IPS-11a (cell line): ENCODE results near the gene ILF3.

Experiments
- H3K4me3 ChIP-seq: one replicate; pipeline ENCODE4 v1.5.1; 2013; ENCODE audit warnings: low read depth, low read length, control low read depth

ILF3 gene

DNA sequence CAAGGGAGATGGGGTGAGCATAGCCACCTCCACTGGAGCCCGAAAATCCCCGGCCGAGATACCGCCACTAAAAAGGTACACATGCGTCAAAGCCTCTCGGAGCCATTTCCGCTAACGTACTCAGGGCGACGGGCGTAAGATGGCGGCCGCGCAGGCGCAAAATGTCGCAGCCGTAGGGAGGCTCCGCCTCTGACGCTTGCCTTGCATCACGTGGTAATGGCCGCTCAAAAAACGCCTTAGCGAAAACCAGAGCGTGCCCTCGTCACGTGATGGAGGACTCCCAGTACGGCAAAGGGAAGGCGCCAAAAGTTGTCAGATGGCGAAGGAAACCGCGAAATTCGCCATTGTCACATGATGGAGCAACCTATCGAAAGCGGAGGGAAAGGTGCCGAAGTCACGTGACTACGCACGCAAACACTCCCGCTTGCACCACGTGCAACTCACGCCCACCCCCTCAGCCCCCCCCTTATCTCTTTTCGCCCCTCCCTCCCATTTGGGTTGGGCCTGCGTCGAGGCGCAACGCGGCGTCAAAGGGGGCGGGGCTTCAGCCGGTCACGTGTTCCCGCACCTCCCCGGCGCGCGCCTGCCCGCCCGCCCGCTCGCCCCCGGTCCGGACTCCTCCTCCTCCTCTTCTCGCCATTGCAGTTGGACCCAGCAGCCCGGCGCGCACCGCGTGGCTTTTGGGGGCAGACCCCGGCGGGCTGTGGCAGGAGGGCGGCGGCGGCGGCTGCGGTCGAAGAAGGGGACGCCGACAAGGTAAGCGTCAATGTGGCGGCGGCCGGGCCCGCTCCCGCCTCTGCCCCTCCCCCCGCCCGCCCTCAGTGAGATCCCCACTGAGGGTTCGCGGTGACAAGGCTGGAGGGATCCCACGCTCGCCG lies at the start of gene ILF3:
Gene ILF3, plus strand, starts transcription at position 615 of the 878 bp plus-strand sequence. CDS start 16,260 bp downstream, outside the sequence.
- H3K4me3 ChIP-seq: peak within 1 kb of the TSS; percentile 77

DNA sequence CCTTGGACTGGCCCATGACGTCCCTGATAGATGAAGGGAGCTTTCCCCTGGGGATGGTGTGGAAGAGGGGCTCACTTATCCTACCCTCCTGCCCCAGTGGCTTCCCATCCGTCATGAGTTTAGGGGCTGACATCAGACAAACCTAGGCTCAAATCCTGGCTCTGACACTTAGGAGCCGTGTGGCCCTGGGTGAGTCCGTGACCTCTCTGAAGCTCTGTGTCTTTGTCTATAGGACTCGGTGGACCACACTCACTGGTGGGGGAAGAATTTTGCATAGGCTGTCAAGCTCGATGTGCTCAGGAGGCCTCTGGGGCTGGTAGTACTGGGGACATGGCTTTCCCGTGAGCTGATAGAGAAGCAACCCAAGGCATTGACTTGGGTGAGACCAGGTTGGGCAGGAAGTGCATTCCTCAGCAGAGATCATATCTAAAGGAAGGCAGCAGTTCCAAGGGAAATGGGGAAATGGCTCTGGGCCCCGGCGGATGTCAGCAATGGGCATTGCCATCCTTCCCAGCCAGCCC lies 49.6 kb upstream of the ILF3 start:
- H3K4me3 ChIP-seq: no peak overlapping the region

DNA sequence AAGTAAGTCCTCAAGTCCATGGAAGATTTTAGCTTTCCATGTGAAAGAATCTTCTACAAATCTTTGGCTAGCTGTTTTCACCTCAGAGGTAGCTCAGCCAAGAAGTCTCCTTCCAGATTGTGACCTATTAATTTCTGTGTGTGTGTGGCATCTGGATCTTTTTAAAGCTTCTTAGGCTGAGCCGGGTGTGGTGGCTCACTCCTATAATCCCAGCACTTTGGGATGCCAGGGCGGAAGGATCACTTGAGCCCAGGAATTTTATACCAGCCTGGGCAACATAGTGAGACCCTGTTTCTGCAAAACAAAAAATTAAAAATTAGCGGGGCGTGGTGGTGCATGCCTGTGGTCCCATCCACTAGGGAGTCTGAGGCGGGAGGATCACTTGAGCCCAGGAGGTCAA lies 42.2 kb upstream of the ILF3 start:
- H3K4me3 ChIP-seq: no peak overlapping the region

DNA sequence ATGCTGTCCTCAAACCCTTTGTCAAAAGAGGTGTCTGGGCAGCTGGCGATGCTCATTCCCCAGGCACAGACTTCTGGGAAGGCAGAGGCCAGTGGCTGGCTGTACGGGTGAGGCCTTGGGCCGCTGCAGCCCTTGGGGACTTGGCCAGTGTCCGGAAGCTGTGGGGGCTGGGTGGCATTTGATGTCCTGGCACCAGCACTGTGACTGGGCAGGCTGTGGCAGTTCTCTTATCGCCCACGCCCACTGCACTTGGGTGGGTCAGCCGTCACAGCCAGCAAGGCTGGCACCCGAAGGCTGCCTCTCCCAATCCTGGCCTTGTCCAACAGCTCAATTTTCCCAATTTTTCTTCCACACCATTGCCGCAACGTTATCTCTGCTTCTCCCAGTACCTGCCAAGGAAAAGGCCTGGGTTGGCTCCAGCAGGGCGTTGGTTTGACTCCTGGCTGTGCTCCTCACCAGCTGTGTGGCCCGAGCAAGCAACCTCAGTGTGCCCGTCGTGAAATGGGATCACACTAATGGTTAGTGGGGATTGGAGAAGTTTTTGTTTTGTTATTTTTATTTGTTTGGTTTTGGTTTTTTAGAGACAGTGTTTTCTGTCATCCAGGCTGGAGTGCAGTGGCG lies 41.5 kb upstream of the ILF3 start:
- H3K4me3 ChIP-seq: no peak overlapping the region

DNA sequence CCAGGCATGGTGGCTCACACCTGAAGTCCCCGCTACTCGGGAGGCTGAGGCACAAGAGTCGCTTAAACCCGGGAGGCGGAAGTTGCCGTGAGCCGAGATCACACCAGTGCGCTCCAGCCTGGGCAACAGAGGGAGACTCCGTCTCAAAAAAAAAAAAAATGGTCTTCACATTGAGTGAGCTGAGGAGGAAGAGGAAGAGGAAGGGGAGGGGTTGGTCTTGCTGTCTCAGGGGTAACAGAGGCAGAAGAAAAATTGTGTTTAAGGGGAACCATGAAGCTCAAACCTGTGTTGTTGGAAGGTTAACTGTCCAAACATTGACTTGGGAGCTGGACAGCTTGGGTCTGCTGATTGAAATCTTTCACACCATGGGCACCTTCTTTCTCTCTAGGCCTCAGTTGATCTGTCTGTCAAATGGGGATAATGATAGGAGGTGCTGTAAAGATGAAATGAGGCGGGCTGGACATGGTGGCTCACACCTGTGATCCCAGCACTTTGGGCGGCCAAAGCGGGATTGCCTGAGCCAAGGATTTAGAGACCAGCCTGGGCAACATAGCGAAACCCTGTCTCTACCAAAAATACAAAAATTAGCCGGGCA lies 38.6 kb upstream of the ILF3 start:
- H3K4me3 ChIP-seq: no peak overlapping the region

DNA sequence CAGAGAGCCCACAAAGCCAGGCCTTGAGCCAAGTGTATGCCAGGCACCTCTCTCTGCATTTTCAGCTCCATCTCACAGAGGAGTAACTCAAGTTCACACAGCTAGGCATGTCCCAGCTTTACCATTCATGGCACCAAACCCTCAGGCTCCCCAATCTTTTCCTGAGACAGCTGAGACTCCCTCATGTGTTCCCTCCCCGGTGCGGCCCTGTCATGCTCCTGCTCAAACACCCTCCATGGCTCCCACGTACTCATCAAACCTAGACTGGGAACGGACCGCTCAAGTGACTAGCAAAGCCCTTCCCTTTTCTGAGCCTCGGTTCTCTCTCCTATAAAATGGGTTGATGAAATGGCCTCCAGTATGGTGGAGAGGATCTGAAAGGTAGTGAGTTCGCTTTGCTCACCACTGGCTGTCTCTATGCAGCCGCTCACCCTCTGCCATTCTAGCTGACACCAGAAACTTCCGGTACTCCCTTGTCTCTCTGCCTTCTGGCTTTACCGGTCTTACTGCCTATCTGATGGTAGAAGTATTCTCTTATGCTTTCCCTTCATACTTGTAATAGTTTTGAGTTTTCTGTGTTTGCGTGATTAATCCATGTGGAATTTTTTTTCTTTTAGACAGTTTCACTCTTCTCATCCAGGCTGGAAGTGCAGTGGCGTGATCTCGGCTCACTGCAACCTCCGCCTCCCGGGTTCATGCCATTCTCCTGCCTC lies 36.6 kb upstream of the ILF3 start:
- H3K4me3 ChIP-seq: no peak overlapping the region

DNA sequence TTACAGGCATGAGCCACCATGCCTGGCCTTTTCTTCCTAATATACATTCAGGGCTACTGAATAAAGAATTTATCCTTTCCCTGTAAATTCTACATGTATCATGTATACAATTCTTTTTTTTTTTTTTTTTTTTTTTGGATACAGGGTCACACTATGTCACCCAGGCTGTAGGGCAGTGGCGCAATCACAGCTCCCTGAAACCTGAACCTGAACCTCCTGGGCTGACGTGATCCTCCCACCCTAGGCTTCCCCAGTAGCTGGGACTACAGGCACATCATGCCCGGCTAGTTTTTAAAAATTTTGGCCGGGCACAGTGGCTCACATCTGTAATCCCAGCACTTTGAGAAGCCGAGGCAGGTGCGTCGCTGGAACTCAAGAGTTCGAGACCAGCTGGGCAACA lies 35.3 kb upstream of the ILF3 start:
- no peak overlapping the region for H3K4me3 ChIP-seq

DNA sequence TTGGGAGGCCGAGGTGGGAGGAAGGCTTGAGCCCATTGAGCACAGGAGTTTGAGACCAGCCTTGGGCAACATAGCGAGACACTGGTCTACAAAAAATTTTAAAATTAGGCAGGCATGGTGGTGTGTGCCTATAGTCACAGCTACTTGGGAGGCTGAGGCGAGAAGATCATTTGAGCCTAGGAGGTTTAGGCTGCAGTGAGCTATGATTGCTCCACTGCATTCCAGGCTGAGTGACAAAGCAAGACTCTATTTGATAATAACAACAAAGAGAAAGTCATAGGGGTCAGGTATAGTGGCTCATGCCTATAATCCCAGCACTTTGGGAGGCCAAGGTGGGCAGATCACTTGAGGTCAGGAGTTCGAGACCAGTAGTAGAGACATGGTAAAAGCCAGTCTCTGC lies 33.4 kb upstream of the ILF3 start:
- no peak overlapping the region for H3K4me3 ChIP-seq

DNA sequence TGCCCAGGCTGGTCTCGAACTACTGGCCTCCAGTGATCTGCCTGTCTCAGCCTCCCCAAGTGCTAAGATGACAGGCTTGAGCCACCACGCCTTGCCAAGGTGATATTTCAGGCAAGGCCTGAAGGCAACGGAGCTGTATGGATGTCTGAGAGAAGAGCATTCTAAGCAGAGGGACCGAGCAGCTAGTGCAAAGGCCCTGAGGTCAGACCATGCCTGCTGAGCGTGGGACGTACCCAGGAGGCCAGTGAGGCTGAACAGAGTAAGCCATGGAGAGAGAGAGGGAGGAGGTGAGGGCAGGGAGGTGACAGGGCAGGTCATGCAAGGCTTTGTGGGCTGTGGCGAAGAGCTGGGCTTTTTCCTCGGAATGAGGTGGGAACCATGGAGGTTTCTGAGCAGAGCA lies 32.2 kb upstream of the ILF3 start:
- no peak overlapping the region for H3K4me3 ChIP-seq

DNA sequence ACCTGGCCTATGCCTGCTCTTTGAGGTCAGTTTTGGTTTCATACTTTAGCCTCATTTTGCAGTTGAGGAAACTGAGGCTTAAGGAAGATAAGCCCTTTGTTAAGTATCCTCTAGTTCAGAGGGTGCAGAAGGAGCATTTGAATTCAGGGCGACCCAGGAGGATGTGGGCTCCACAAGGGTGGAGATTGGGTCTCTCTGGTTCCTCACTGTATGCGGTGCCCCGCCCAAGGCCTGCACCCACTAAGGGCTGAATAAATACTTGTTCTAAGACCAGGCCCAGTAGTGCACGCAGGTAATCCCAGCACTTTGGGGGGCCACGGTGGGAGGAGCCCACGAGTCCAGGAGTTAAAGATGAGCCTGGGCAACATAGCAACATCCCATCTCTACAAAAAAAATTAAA lies 29.6 kb upstream of the ILF3 start:
- H3K4me3 ChIP-seq: no peak overlapping the region

DNA sequence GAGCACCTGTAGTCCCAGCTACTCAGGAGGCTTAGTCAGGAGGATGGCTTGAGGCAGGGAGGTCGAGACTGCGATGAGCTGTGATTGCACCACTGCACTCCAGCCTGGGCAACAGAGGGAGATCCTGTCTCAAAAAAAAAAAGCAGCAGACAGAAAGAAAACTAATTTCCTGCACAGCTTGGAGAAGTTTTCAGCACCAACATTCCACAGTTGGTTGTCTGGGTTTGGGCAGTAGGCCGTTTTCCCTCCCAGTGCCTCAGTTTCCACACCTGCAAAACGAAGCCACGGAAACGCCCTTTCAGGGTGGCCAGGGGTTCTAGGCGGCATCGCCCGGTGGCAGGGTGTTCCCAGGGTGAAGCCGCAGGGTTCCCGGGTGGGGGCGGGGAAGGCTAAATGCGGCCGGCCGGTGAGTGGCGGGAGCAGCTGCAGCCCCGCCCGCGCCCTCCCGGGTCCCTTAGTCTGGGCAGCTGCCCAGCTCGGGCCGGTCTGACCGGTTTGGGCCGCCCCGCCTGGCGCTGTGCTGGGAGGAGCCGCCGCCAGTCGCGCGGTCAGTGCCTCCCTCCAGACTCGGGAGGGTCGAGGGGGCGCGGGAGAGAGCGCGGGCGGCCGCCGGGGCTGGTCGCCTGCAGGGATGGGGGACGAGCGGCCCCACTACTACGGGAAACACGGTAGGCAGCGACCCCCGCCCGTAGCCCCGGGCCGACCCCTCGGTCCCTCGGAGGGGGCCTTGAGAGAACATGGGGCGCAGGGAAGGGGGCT lies 29.0 kb upstream of the ILF3 start, which contains the start of gene SLC44A2:
Gene SLC44A2, plus strand, starts transcription at position 551 of the 759 bp plus-strand sequence. Its CDS starts 81 bp downstream, at position 632.
- H3K4me3 ChIP-seq: peak within 1 kb of the TSS; percentile 49

DNA sequence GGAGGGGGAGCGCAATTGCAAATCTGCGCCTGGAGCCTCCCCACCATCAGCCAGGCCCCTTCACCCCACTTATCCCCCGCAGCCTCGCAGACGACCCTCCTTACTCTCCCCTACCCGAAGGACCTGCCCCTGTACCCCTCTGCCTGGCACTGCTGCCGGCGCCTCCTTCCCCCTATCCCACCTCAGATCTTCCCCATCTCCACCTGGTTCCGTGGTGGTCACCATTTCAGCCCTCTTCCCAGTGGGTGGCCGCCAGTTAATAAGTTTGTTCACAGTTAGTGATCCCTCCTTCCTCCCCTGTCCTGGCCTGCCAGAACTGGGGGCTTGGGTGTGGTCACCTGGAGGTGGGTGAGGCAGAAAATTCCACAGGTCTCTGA lies 28.4 kb upstream of the ILF3 start:
- H3K4me3 ChIP-seq: peak overlapping the region; percentile 49

DNA sequence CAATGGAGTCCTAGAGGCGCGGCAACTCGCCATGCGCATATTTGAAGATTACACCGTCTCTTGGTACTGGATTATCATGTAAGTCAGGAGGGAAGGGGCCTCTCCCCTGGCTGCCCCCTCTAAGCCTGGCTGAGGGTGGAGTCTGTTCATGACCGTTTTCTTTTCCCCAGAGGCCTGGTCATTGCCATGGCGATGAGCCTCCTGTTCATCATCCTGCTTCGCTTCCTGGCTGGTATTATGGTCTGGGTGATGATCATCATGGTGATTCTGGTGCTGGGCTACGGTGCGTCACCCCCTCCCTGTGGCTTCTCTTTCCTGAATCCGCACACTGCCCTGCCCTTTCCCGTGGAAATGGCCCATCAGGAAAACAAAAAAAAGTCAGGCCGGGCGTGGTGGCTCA lies 22.3 kb upstream of the ILF3 start:
- H3K4me3 ChIP-seq: no peak overlapping the region

DNA sequence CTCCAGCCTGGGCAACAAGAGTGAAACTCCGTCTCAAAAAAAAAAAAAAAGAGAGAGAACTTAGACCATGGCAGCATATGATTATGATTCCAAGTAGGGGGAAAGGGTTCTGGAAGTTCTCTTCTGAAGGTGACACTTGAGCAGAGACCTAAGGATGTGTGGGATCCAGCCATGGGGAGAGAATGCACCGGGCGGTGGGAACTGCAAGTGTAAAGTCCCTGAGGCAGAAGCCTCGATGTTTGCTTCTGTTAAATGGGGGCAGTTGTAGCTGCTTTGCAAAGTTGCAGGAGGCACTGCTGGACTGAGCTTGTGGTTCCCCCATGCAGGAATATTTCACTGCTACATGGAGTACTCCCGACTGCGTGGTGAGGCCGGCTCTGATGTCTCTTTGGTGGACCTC lies 19.7 kb upstream of the ILF3 start:
- H3K4me3 ChIP-seq: no peak overlapping the region

DNA sequence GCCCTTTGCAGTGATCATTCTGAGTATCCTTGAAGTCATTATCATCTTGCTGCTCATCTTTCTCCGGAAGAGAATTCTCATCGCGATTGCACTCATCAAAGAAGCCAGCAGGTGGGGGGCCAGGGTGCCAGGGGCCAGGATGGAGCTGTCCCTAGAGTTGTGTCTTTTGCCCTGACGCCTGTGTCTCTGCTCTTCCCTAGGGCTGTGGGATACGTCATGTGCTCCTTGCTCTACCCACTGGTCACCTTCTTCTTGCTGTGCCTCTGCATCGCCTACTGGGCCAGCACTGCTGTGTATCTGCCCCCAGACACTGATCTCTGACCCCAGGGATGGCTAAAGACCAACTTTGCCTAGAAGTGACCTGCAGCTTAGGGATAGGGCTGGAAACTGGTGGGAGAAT lies 19.2 kb upstream of the ILF3 start:
- H3K4me3 ChIP-seq: no peak overlapping the region

DNA sequence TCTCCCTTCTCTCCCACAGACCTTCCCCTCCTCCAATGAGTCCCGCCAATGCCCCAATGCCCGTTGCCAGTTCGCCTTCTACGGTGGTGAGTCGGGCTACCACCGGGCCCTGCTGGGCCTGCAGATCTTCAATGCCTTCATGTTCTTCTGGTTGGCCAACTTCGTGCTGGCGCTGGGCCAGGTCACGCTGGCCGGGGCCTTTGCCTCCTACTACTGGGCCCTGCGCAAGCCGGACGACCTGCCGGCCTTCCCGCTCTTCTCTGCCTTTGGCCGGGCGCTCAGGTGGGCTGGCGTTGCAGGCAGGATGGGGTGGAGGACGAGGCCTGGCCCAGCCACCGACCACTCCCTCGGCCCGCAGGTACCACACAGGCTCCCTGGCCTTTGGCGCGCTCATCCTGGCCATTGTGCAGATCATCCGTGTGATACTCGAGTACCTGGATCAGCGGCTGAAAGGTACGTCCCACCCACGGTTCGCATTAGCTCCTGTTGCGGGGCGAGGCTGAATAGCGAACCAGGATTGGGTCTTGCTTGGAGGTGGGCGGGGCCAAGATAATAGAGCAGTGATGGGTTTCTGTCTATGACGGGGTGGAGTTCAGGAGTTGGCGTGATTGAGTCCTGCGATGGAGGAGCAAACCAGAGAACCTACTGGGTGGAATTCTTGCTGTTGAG lies 17.7 kb upstream of the ILF3 start:
- H3K4me3 ChIP-seq: no peak overlapping the region

DNA sequence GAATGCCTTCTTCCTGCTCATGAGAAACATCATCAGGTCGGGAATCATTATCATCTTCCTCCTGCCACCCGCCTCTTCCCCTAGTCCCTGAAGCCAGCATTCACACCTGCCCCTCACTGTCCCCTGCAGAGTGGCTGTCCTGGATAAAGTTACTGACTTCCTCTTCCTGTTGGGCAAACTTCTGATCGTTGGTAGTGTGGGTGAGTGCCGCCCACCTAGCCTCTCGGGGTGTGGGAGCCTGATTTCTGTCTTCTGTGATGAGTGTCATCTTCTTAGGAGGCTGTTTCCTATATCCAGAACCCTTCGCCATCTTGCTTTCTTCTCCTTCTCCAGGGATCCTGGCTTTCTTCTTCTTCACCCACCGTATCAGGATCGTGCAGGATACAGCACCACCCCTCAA lies 16.3 kb upstream of the ILF3 start:
- no peak overlapping the region for H3K4me3 ChIP-seq

DNA sequence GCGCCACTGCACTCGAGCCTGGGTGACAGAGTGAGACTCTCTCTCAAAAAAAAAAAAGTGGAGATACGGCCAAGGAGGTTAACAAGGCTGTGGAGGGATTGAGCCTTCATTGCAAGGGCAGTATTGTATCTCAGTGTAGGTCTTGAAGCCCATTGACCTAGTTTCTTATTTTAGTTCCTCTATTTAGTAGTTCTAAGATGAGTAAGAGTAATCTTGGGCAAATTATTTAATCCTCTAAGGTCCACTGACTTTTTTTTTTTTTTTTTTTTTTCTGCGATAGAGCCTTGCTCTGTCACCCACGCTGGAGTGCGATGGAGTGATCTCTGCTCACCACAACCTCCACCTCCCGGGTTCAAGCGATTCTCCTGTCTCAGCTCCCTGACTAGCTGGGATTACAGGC lies 14.3 kb upstream of the ILF3 start:
- H3K4me3 ChIP-seq: no peak overlapping the region

DNA sequence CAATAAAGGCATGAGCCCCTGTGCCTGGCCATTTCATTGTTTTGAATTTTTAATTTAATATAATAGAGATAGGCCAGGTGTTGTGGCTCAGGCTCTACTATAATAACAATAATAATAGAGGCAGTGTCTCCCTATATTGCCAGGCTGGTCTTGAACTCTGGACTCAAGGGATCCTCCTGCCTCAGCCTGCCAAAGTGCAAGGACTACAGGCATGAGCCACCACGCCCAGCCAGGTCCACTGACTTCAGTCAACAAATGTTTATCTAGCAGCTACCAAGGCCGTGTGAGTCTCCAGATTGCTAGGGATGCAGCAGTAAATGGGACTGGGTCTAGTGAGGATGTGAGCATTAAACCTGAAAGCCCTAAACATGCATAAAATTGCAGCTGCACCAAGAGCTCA lies 13.8 kb upstream of the ILF3 start:
- H3K4me3 ChIP-seq: no peak overlapping the region

DNA sequence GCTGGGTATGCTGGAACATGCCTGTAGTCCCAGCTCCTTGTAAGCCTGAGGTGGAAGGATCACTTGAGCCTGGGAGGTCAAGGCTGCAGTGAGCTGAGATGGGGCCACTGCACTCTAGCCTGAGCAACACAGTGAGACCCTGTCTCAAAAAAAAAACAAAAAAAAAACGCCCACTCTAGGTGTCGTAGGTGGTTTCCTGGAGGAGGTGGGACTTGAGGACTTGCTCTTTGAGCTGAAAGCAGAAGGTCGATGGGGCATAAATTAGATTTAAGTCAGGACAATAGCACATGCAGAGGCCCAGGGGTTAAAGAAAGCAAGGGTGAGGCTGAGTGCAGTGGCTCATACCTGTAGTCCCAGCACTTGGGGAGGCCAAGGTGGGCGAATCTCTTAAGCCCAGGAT lies 12.9 kb upstream of the ILF3 start:
- H3K4me3 ChIP-seq: no peak overlapping the region
